ENCODE measurements around the gene NKAIN2.

Gene NKAIN2

DNA sequence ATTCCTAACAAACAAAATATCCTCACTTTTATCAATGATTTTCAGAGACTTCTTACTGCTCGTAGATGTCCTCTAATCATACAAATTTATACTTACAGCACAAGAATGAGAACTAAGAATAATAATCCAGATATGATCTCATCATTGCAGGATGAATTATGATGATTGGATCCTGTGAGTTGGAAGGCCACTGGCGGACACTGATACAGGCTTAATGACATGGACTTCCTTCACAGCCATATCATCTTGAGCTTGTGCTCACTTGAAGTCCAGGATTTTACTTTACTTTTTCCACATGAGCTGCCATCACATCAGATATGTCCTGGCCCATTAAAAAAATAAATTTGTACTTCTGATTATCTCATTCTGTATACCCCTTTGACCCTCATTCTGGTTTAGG is 94.3 kb downstream of the NKAIN2 start:
- no peak for TF ChIP-seq CTCF (IDR thresholded peaks at IDR 0.05; ENCODE audit: low read depth, low read length)
- no peak overlapping the region for H3K4me3 ChIP-seq (ENCODE audit: low read depth, low read length)

DNA sequence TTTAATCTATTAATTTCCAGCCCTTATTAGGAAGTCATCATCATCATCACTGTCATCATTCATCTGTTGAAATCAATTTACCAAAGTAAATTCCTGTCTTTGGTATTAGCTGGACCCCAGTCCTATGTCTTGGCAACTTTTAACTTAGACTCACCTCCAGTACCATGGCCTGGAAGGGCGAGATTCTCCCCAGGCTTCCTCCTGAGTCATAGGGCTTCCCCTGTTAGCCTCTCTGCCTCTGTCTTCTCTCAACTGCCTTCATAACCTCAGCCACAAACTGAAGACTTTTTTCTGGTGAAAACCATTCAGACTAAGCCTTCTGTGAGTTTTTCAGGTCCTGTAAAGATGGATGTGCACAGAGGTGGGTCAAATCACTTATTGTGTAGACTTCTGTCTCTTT is 95.0 kb downstream of the NKAIN2 start:
- no peak for TF ChIP-seq CTCF (IDR thresholded peaks at IDR 0.05; ENCODE audit: low read depth, low read length)
- H3K4me3 ChIP-seq (ENCODE audit: low read depth, low read length): no peak overlapping the region

GRCh38 chr6:123899745-123900144 is 96.1 kb downstream of the NKAIN2 start:
- TF ChIP-seq CTCF (IDR thresholded peaks at IDR 0.05; ENCODE audit: low read depth, low read length): no peak
- H3K4me3 ChIP-seq (ENCODE audit: low read depth, low read length): no peak overlapping the region

- TF ChIP-seq CTCF (IDR thresholded peaks at IDR 0.05; ENCODE audit: low read depth, low read length): no peak
These were observed 97.8 kb downstream of the NKAIN2 start for GRCh38 chr6:123901436-123901835.

DNA sequence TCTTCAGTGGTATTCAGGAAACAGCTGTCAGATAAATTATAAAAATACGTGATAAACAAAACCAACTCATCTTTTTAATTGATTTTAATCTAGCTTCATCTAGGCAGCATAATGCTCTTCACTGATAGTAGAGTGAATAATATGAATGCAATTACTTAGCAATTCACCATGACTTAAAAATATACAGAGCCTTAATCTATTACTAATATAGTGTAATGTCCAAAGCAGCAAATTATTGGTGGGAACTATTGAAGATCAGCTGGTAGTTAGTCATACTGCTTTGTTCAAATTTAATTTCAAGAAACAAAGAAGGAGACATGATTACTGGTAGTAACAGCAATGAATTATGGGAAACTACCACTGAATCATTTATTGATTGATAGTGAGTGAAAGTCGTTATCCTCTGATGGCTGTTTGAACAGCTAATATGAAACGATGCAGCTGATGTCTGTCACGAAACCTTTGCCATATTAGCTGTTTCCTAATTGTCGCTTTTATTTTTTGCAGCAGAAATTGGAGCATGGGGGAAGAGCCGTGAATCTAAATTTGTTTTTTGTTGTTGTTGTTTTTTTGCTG is 99.2 kb downstream of the NKAIN2 start:
- no peak overlapping the region for H3K4me3 ChIP-seq (ENCODE audit: low read depth, low read length)
- TF ChIP-seq CTCF (IDR thresholded peaks at IDR 0.05; ENCODE audit: low read depth, low read length): no peak

More at GRCh38 chr6:123901436-123901835, 97.8 kb downstream of the NKAIN2 start:
- H3K4me3 ChIP-seq (ENCODE audit: low read depth, low read length): no peak overlapping the region

DNA sequence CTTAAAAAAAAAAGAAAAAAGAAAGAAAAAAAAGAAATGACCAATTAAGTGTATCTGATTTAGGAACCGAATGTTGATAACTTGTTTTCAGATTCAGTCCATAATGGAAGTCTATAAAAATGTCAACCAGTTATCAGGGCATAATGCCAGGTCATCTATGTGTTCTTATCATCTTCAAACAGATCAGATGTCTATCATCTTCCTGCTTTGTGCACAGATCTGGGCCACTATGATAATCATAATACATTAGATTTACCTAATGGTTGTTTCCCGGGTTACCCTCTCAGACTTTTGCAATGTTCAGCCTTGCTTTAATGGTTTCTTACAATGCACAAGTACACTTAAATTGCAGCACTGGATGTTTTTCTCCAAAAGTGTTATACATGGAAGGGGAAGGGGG is 100.6 kb downstream of the NKAIN2 start:
- H3K4me3 ChIP-seq (ENCODE audit: low read depth, low read length): no peak overlapping the region
- no peak for TF ChIP-seq CTCF (IDR thresholded peaks at IDR 0.05; ENCODE audit: low read depth, low read length)

GRCh38 chr6:123908797-123909196 is 105.1 kb downstream of the NKAIN2 start:
- TF ChIP-seq CTCF (IDR thresholded peaks at IDR 0.05; ENCODE audit: low read depth, low read length): no peak

More at GRCh38 chr6:123908797-123909196, 105.1 kb downstream of the NKAIN2 start:
- no peak overlapping the region for H3K4me3 ChIP-seq (ENCODE audit: low read depth, low read length)
